Measurements from ENCODE around the gene GRIP2. TPM values are rescaled to one million over a fixed set of nuclear protein-coding genes. Genes with fewer than 3 reads are reported as not detected.

GRIP2 gene
- total RNA-seq, 1 donor from 2014 or later = not detected

DNA sequence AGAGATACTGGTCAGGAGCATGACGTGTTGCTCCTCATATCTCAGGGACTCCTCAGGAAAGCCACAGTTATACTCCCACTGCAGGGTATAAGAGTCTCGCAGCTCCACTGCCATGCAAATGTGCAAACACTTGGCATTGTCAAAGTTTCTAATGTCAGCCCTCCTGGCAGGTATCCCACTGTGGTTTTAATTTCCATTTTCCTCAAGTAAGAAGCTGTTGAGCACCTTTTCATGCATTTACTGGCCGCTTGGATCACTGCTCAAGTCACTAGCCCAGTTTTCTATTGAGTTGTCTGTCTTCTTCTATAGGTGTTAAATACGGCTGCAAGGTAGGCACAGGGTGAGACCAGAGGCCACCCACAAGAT is 41.9 kb upstream of the GRIP2 start:
- peaks cover 9% of the 10 kb centered on the region for H3K27me3 ChIP-seq (ENCODE audit: control insufficient read depth, insufficient read depth, low read length)
- H3K4me3 ChIP-seq (ENCODE audit: low read depth, low read length) = no peak overlapping the region
- H3K36me3 ChIP-seq (ENCODE audit: control insufficient read depth, insufficient read depth, low read length) = no peaks in the 10 kb centered on the region
- no peak for DNase-seq (ENCODE audit: low read depth)
- TF ChIP-seq, protein P1, sequence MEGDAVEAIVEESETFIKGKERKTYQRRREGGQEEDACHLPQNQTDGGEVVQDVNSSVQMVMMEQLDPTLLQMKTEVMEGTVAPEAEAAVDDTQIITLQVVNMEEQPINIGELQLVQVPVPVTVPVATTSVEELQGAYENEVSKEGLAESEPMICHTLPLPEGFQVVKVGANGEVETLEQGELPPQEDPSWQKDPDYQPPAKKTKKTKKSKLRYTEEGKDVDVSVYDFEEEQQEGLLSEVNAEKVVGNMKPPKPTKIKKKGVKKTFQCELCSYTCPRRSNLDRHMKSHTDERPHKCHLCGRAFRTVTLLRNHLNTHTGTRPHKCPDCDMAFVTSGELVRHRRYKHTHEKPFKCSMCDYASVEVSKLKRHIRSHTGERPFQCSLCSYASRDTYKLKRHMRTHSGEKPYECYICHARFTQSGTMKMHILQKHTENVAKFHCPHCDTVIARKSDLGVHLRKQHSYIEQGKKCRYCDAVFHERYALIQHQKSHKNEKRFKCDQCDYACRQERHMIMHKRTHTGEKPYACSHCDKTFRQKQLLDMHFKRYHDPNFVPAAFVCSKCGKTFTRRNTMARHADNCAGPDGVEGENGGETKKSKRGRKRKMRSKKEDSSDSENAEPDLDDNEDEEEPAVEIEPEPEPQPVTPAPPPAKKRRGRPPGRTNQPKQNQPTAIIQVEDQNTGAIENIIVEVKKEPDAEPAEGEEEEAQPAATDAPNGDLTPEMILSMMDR (IDR thresholded peaks at IDR 0.05; ENCODE audit: insufficient read depth, low read length, poor library complexity, severe bottlenecking) = no peak

DNA sequence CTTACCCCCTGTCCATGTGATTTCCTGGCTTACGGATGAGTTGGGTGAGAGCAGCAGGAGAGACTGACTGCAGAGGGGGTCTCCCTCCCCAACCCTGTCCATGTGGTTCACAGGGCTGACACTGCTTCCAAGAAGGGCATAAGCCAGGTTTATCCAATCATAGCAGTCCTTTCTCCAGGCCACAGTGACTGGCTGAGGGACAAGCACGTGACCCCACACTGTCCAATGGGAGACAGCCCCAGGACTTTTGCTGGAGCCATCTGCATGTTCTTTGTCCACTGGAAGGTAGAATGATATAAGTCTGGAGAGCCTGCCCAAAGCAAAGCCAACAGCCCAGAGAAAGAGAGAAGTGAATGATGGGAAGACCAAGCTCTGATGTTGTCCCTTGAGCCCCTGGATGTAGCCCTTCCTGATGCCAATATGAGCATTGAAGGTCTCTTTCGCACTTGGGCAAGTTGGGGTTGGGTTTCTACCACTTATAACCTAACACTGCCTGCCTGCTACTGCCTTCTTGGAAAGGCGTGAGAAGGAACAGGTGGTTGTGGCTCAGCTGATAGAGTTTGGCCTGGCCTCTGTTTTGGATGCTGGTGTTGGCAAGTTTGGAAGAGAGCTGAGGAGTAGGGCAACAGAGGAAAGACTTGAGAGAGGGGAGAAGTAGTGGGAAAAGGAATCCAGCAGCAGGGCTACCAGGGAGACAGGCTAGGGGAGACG is 41.3 kb upstream of the GRIP2 start:
- TF ChIP-seq, protein P1 (IDR thresholded peaks at IDR 0.05; ENCODE audit: insufficient read depth, low read length, poor library complexity, severe bottlenecking) = no peak
- Histone ChIP-seq H3K36me3 (ENCODE audit: control insufficient read depth, insufficient read depth, low read length) (no peaks in the 10 kb centered on the region), H3K4me3 (ENCODE audit: low read depth, low read length) (no peak overlapping the region)

DNA sequence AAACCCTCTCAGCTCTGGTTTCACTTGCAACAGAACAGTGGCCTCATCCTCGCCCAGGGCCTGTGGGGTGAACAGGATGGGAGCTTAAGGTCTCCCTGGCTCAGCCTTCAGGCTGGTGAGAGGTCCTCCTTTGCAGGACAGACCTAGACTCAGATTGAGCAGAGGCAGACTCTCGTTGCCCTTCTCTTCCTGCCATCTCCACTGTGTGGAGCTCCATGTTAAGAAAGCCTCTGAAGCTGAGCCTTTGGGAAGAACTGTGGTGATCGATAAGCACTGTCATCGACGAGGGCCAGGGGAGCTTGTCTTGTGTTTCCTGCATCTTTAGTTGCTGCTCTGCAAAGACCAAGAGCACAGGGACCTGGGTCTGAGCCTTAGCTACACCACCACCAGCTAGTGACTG is 37.8 kb upstream of the GRIP2 start:
- TF ChIP-seq, protein P1 (IDR thresholded peaks at IDR 0.05; ENCODE audit: insufficient read depth, low read length, poor library complexity, severe bottlenecking) = no peak
- H3K36me3 ChIP-seq (ENCODE audit: control insufficient read depth, insufficient read depth, low read length) = no peaks in the 10 kb centered on the region
- peaks cover 24% of the 10 kb centered on the region for H3K27me3 ChIP-seq (ENCODE audit: control insufficient read depth, insufficient read depth, low read length)
- H3K4me3 ChIP-seq (ENCODE audit: low read depth, low read length) = no peak overlapping the region
- DNase-seq (ENCODE audit: low read depth) = no peak

More for the DNA sequence above, 41.3 kb upstream of the GRIP2 start:
- no peak for DNase-seq (ENCODE audit: low read depth)
- H3K27me3 ChIP-seq (ENCODE audit: control insufficient read depth, insufficient read depth, low read length) = peaks cover 11% of the 10 kb centered on the region

DNA sequence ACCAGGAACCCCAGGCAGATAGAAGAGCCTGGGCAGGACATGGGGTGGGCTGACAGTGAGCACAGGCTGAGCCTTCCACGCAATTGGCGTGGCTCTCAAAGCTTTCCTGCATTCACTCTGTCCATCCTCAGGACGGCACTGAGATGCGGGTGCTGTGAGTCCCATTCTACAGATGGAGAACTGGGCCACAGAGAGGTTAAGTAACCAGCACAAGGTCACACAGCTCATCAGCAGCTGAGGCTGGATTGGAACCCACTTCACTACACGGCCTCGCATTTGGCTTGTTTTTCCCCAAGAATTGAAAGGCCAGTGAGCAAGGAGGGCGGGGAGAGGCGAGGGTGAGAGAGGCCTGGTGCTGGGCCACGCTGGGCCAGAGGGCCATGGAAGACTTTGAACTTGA is 36.0 kb upstream of the GRIP2 start:
- no peaks in the 10 kb centered on the region for H3K36me3 ChIP-seq (ENCODE audit: control insufficient read depth, insufficient read depth, low read length)
- DNase-seq (ENCODE audit: low read depth) = no peak
- TF ChIP-seq, protein P1 (IDR thresholded peaks at IDR 0.05; ENCODE audit: insufficient read depth, low read length, poor library complexity, severe bottlenecking) = no peak
- H3K4me3 ChIP-seq (ENCODE audit: low read depth, low read length) = no peak overlapping the region
- H3K27me3 ChIP-seq (ENCODE audit: control insufficient read depth, insufficient read depth, low read length) = peaks cover 19% of the 10 kb centered on the region

DNA sequence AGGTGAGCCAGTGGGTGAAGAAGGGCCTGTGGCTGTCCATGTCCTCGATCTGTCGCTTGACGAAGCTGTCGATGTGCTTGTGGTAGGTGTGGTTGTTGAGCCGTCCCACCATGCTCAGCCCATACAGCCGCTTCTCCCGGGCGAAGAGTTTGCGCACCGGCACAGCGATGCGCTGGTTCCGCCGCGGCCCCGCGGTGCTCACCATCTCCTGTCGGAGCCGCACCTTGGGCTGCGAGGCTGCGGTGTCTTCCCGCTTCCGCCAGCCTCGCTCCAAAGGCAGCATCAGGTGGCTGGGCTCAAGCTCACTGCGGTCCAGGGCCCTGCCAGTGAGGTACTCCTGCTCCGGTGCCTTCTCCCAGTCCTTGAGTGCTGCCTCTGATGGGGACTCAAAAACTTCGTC is 34.0 kb upstream of the GRIP2 start:
- H3K27me3 ChIP-seq (ENCODE audit: control insufficient read depth, insufficient read depth, low read length) = peaks cover 26% of the 10 kb centered on the region
- TF ChIP-seq, protein P1 (IDR thresholded peaks at IDR 0.05; ENCODE audit: insufficient read depth, low read length, poor library complexity, severe bottlenecking) = no peak
- no peak for DNase-seq (ENCODE audit: low read depth)
- H3K36me3 ChIP-seq (ENCODE audit: control insufficient read depth, insufficient read depth, low read length) = no peaks in the 10 kb centered on the region
- no peak overlapping the region for H3K4me3 ChIP-seq (ENCODE audit: low read depth, low read length)

DNA sequence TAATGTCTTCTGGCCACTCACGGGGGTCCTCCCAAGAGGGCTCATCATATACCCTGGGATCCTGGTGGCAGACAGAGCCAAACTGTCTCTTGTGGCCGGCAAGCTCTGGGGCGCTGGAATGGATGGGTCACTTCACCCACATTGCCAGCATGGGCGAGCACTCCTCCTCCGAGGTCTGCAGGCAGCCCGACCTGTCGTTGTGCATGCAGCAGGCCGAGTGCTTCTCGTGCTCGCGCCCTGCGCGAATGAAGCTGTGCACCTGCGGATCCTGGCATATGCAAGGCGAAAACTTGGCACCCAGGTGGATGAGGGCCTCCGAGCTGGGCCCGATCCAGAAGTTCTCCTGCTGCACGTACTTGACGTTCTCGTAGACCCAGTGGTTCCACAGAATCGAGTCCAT is 33.6 kb upstream of the GRIP2 start:
- no peak overlapping the region for H3K4me3 ChIP-seq (ENCODE audit: low read depth, low read length)
- peaks cover 27% of the 10 kb centered on the region for H3K27me3 ChIP-seq (ENCODE audit: control insufficient read depth, insufficient read depth, low read length)
- TF ChIP-seq, protein P1 (IDR thresholded peaks at IDR 0.05; ENCODE audit: insufficient read depth, low read length, poor library complexity, severe bottlenecking) = no peak
- no peaks in the 10 kb centered on the region for H3K36me3 ChIP-seq (ENCODE audit: control insufficient read depth, insufficient read depth, low read length)
- no peak for DNase-seq (ENCODE audit: low read depth)

Data from kidney epithelial cell (primary cell).